Fibroblast of skin of right biceps (primary cell): Measurements from ENCODE around the gene C1QTNF5.
A peak's percentile ranks its signal among the peaks of the same experiment; 100 is the strongest.

Source experiments
- DNase-seq: peaks from one replicate; pipeline ENCODE4 v3.0.0-alpha.2; 2013

The C1QTNF5 gene

DNA sequence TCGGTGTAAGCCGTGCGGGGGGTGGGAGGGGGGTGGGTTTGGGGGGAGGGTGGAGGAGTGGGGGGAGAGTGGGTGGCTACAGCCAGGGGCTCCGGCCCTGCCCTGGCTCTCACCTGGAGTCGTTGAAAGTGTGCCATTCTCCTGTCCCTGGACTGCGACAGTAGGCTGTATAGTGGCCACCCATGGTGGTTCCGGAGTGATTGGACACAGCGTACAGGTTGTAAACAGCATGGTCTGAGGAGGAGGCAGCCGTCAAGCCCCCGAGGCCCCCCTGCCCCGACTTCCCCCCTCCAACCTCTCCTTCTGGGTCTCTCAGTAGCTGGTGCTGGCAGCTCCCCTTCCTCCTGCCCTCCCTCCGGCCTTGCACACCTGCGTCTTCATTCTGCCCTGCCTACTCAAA lies 16.4 kb upstream of the C1QTNF5 start:
- no peak for DNase-seq

DNA sequence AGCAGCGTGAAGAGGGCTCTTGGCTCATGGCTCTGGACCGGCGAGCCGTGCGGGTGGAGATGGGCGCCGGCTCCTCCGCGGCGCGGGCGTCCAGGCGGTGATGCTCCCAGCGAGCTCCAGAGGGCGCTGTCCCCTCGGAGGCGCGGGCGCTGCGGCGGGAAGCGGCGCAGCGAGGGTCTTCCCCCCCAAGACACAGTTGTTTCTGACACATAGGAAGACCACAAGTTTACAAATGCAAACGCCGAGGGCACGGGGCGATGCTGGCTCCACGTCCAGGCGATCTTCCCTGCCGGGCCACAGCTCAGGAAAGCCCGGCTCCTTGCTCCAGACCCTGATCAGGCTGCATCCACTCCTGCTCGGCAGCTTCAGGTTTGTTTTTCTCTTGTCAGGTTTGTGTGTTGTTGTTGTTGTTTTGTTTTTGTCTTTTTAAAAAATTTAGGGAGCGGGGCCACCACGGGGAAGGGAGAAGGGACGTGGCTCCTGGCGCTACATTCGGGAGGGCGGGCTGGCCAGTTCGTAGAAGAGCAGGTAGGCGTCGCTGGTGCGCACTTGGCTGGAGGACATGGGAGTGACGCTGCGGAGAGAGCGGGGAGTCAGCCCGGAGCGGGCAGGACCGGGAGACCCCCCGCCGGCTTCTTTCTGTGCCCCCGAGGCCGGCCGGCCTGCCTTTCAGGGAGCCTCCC lies 15.8 kb upstream of the C1QTNF5 start:
- DNase-seq: peak; percentile 75

GRCh38 chr11:119355091-119355843 lies 14.6 kb upstream of the C1QTNF5 start:
- DNase-seq: no peak

- no peak for DNase-seq
These were observed 12.2 kb upstream of the C1QTNF5 start for GRCh38 chr11:119352857-119353260.

- DNase-seq: no peak
These were observed 10.5 kb upstream of the C1QTNF5 start for GRCh38 chr11:119351232-119351631.

GRCh38 chr11:119350302-119350701 lies 9.6 kb upstream of the C1QTNF5 start:
- no peak for DNase-seq

DNA sequence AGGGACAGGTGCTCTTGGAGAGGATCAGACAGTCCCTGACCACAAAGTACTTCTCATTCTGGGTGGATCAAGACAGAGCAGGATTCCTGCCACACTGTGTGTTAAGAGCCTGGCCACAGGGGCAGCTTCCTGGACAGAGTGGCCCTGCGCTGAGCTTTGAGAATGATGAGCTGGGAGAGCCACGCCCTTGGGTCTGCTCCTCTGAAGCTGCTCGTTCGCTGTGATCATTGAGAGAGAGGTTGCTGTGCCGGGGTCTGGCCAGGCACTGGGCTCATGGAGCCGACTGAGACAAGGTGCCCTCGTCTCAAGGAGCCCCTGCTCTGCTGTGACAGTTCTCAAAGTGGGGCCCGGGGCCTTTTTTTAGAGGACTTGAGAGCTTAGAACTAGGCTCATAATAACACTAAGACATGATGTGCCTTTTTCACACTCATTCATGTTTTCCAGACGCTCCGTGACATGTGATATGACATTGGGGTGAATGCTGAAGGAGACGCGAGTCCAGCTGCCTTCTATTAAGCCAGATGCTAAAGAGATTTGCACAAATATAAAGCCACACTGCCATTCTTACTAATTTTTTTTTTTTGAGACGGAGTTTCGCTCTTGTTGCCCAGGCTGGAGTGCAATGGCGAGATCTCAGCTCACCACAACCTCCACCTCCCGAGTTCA lies 7.4 kb upstream of the C1QTNF5 start:
- no peak for DNase-seq

DNA sequence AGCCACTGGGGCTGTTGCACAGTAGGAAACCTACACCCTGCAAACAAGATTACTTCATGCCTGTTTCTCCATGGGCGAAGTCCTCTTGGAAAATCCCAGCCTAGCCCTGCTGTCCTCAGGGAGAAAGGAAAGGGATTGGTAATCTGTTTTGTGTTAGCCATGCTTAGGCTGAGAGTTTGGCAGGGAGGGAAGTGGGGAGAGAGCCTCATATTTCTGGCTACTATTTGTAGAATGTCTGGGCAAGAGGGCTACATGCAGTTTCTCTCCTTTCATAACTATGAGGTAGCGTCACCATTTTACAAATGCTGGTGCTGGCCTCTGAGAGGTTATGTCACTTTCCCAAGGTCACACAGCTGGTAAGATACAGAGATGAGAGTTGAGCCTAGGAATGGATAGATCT lies 6.6 kb upstream of the C1QTNF5 start:
- DNase-seq: peak; percentile 68

- DNase-seq: no peak
These were observed 5.9 kb upstream of the C1QTNF5 start, which contains the start of gene MFRP for GRCh38 chr11:119346605-119347004. MFRP (minus strand) TSS chr11:119346705; CDS start chr11:119346513, 192 bp downstream.

DNA sequence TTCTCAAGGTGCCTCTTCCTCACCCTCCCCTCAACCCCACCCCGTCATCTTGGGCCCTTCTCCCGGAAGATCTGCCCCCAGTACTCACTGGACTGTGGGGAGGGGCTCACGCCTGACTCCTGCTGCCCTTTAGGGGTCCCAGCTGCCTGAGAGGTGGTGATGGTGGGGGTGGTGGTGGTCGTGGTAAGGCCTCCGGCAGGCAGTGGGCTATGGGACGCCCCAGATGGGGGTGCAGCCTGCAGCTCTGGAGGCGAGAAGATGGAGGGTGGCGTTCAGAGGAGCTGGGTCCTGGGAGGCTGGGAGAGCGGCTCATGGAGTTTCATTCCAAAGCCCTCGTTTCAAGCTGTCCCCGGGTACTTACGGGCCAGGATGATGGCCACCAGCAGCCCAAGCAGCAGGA lies 5.0 kb upstream of the C1QTNF5 start:
- no peak for DNase-seq

- no peak for DNase-seq
These were observed 3.8 kb upstream of the C1QTNF5 start for GRCh38 chr11:119344291-119345010.

- no peak for DNase-seq
These were observed 3.0 kb upstream of the C1QTNF5 start for GRCh38 chr11:119343726-119344125.

DNA sequence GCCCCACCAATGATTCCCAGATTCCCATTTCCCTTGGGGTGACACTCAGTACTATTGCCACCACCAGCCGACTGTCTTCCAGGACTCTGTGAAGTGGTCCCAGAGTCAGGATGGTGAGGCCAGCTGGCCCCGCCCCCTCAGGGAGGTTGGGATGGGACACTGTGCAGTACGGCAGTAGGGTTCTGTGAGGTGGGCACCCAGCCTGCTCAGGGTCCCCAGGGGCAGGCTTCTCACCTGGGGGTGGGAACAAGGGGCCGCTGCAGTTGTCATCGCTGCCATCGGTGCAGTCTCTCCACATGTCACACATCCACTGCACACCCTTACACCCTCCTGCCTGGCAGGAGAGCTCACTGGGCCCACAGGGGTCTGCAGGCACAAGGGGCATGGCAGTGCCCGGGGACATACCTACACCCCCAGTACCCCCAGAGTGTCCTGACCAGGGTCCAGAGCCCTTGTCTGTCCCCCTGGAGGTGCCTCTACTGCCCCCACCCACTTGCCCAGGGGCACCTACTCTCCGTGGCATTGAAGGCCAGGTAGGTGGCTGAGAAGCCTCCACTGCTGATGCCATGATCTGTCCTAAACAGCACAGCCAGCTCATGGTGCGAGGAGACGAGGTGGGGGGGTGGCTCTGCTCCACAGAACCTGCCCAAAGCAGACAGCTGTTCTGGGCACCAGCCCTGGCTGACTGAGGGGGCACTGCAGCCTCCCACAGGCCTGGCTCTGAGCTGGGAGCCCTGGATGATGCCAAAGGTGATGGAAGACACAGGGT lies 1.9 kb upstream of the C1QTNF5 start:
- no peak for DNase-seq

DNA sequence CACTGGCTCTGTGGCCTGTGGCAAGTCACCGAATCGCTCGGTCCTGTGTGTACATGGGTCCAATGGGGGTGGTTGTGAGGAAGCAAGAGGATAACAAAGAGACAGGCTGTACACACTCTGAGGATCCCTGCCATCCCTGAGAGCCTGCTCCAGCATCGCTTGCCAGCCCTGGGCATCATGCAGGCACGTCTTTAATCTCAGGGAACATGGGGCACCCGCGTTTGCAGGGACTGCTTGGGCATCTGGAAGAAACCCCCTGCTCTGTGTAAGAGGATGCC lies 1.3 kb upstream of the C1QTNF5 start:
- DNase-seq: no peak

- no peak for DNase-seq
These were observed 739 bp upstream of the C1QTNF5 start for GRCh38 chr11:119341222-119342022.

GRCh38 chr11:119339589-119340334 lies 921 bp downstream of the C1QTNF5 start:
- peak; percentile 47 for DNase-seq

GRCh38 chr11:119338965-119339588 lies 1.6 kb downstream of the C1QTNF5 start:
- DNase-seq: no peak

DNA sequence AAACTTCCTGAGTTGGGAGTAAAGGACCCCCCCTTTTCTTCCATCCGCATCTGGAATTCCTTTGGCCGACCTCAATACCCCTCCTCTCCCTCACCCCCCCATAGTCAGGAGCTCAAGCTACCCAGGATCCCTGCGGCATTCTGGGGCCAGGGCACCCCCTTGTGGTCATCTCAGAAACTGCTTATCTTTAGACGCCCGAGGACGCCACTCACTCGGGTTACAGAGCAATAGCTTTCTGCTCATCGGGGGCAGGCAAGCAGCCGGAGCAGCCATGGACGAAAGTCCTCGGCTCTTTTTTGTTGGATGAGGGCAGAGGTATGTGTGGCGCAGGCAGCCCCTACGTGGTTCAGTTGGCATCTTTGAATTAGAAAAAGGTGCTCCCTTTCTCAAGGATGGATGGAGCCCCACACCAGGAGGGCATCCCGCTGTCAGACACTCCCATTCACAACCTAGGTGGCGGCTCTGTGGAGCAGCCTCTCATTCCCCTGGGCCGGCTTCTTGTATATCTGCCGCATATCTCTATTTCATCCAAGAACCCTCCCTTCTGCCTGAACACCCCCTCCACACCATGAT lies 2.3 kb downstream of the C1QTNF5 start:
- DNase-seq: no peak

DNA sequence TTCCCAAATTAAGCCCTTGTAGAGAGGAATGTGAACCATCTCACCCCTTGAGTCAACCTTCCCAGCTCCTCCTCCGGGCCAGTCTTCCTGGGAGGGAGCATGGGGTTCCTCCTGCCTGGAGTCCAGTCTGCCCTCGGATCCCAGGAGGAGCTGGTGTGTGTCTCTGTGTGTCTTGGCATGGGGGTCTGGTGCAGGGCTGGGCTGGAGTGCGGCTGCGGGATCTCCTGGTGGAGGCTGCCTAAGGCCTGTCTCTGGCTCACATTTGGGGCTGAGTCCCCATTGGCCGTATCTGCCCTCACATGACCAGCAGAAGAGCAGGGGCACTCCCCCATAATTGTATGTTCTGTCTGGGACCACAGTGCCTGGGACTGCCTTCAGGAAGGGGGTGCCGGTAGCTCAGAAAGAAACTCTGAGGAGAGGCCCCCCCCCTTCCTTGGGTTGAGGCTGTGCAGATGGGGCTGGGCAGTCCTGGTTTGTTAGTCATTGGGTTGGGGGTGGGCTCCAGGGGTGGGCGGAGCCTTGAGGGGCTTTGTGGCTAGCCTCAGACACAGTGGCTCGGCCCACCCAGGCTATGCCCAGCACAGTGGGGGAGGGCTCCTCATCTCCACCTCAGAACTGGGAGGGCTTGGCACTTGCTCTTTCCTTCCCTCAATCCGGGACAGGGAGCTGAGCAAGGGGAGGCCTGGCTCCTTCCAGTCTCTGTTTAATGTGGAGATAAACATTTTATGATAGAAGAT lies 2.9 kb downstream of the C1QTNF5 start:
- DNase-seq: peak; percentile 96
